Mesendoderm (in vitro differentiated cells): ENCODE results near the gene VSTM2A.
A peak's percentile ranks its signal among the peaks of the same experiment; 100 is the strongest.

Experiments
- DNase-seq: peaks from one replicate; pipeline ENCODE4 v3.0.0; 2013
- H2AK5ac ChIP-seq: 2 replicates; pipeline ENCODE4 v1.6.1; 2013; ENCODE audit warnings: low read length, inconsistent platforms
- H2BK120ac ChIP-seq: 2 replicates; pipeline ENCODE4 v1.6.1; 2013; ENCODE audit warnings: low read depth, mild to moderate bottlenecking, low read length, moderate library complexity, mixed read lengths
- H2BK15ac ChIP-seq: replicated peaks from 2 replicates; pipeline ENCODE4 v1.6.1; 2013; ENCODE audit warnings: low read depth, mild to moderate bottlenecking, moderate library complexity
- H2BK5ac ChIP-seq: 2 replicates; pipeline ENCODE4 v1.6.1; 2013; ENCODE audit warnings: low read length, inconsistent platforms
- H3K18ac ChIP-seq: 2 replicates; pipeline ENCODE4 v1.6.1; 2013; ENCODE audit warnings: mild to moderate bottlenecking, low read length, mixed read lengths
- H3K23ac ChIP-seq: one replicate; pipeline ENCODE4 v1.6.1; 2013; ENCODE audit warnings: low read length
- H3K27ac ChIP-seq: 2 replicates; pipeline ENCODE4 v1.5.1; 2013; ENCODE audit warnings: low read depth, mild to moderate bottlenecking, inconsistent platforms, low read length, moderate library complexity
- H3K27me3 ChIP-seq: 2 replicates; pipeline ENCODE4 v1.6.1; 2013; ENCODE audit warnings: low read length, control low read depth, mild to moderate bottlenecking, inconsistent platforms; ENCODE audit not compliant: insufficient read depth, poor library complexity
- H3K36me3 ChIP-seq: 2 replicates; pipeline ENCODE4 v1.6.1; 2013; ENCODE audit warnings: low read length, inconsistent platforms; ENCODE audit not compliant: control insufficient read depth, insufficient read depth
- H3K4ac ChIP-seq: one replicate; pipeline ENCODE4 v1.6.1; 2013; ENCODE audit warnings: low read depth, mild to moderate bottlenecking, low read length, moderate library complexity
- H3K4me1 ChIP-seq: 2 replicates; pipeline ENCODE4 v1.6.1; 2013; ENCODE audit warnings: low read depth, low read length, inconsistent platforms; ENCODE audit not compliant: control insufficient read depth
- H3K4me2 ChIP-seq: 2 replicates; pipeline ENCODE4 v1.6.1; 2013; ENCODE audit warnings: low read length
- H3K4me3 ChIP-seq: 2 replicates; pipeline ENCODE4 v1.5.1; 2013; ENCODE audit warnings: mild to moderate bottlenecking, low read length
- H3K56ac ChIP-seq: one replicate; pipeline ENCODE4 v1.6.1; 2013; ENCODE audit warnings: low read length
- H3K79me1 ChIP-seq: 2 replicates; pipeline ENCODE4 v1.6.1; 2013; ENCODE audit warnings: low read length, inconsistent platforms
- H3K79me2 ChIP-seq: 2 replicates; pipeline ENCODE4 v1.6.1; 2013; ENCODE audit warnings: mild to moderate bottlenecking, low read length; ENCODE audit not compliant: control insufficient read depth, insufficient read depth
- H3K9ac ChIP-seq: 2 replicates; pipeline ENCODE4 v1.6.1; 2013; ENCODE audit warnings: low read length, inconsistent platforms
- H4K5ac ChIP-seq: one replicate; pipeline ENCODE4 v1.6.1; 2013; ENCODE audit warnings: low read length
- H4K8ac ChIP-seq: one replicate; pipeline ENCODE4 v1.6.1; 2013; ENCODE audit warnings: low read depth, mild to moderate bottlenecking, control low read depth, low read length, moderate library complexity
- WGBS: extraction: QIAGEN DNeasy Blood & Tissue Kit; methylation state at CpG from one replicate; pipeline ENCODE4 v1.1.7; 2013; ENCODE audit warnings: low lambda C conversion rate, missing lambda C conversion rate; ENCODE audit not compliant: insufficient coverage; ENCODE audit errors: extremely low coverage; 5-methylcytosine and 5-hydroxymethylcytosine counted together

Gene VSTM2A

GRCh38 chr7:54544149-54544526, 2.0 kb downstream of the VSTM2A start:
- H2AK5ac ChIP-seq: no peak overlapping the region
- H3K4me3 ChIP-seq: no peak overlapping the region
- H4K8ac ChIP-seq: no peak overlapping the region
- WGBS: no CpG with 5 or more reads among the region's 3 CpGs
- no peaks in the 10 kb centered on the region for H3K79me1 ChIP-seq
- no peak overlapping the region for H3K4ac ChIP-seq
- no peaks in the 10 kb centered on the region for H3K79me2 ChIP-seq
- no peak overlapping the region for H3K56ac ChIP-seq
- H2BK5ac ChIP-seq: no peak overlapping the region
- peaks cover 2% of the 10 kb centered on the region for H3K4me1 ChIP-seq
- H4K5ac ChIP-seq: no peak overlapping the region
- H3K27me3 ChIP-seq: peaks cover 8% of the 10 kb centered on the region
- no peak overlapping the region for H3K23ac ChIP-seq
- no peak overlapping the region for H2BK15ac ChIP-seq
- H3K4me2 ChIP-seq: peak overlapping the region; percentile 70
- DNase-seq: no peak
- H3K27ac ChIP-seq: no peak overlapping the region
- no peak overlapping the region for H3K9ac ChIP-seq
- H3K36me3 ChIP-seq: no peaks in the 10 kb centered on the region
- H2BK120ac ChIP-seq: no peak overlapping the region
- H3K18ac ChIP-seq: no peak overlapping the region

- Histone ChIP-seq H3K9ac (peak overlapping the region; percentile 50), H3K4ac (no peak overlapping the region), H3K27me3 (peaks cover 8% of the 10 kb centered on the region), H2BK15ac (no peak overlapping the region), H4K5ac (no peak overlapping the region), H3K18ac (peak overlapping the region; percentile 61), H2BK5ac (no peak overlapping the region), H2AK5ac (no peak overlapping the region), H3K79me2 (no peaks in the 10 kb centered on the region), H3K4me3 (peak overlapping the region; percentile 44), H3K4me2 (peak overlapping the region; percentile 78), H3K56ac (peak overlapping the region; percentile 74), H3K36me3 (no peaks in the 10 kb centered on the region), H2BK120ac (no peak overlapping the region), H3K4me1 (peaks cover 2% of the 10 kb centered on the region), H4K8ac (no peak overlapping the region), H3K79me1 (no peaks in the 10 kb centered on the region), H3K23ac (no peak overlapping the region), H3K27ac (no peak overlapping the region)
- no CpG with 5 or more reads among the region's 45 CpGs for WGBS
- peak; percentile 67 for DNase-seq
Observed at GRCh38 chr7:54544527-54545240, 2.5 kb downstream of the VSTM2A start.

GRCh38 chr7:54545241-54545563, 3.0 kb downstream of the VSTM2A start:
- Histone ChIP-seq H3K56ac (peak overlapping the region; percentile 74), H3K27ac (no peak overlapping the region), H2BK120ac (no peak overlapping the region), H3K23ac (no peak overlapping the region), H4K8ac (no peak overlapping the region), H2BK15ac (no peak overlapping the region), H3K79me1 (no peaks in the 10 kb centered on the region), H3K79me2 (no peaks in the 10 kb centered on the region), H3K36me3 (no peaks in the 10 kb centered on the region), H4K5ac (no peak overlapping the region), H3K4me3 (peak overlapping the region; percentile 44), H3K4ac (no peak overlapping the region), H3K9ac (peak overlapping the region; percentile 50), H2BK5ac (no peak overlapping the region), H3K4me2 (peak overlapping the region; percentile 78), H2AK5ac (no peak overlapping the region), H3K18ac (no peak overlapping the region), H3K4me1 (peaks cover 2% of the 10 kb centered on the region), H3K27me3 (peaks cover 8% of the 10 kb centered on the region)
- DNase-seq: no peak
- no CpG with 5 or more reads among the region's 5 CpGs for WGBS

GRCh38 chr7:54546081-54546985, 4.2 kb downstream of the VSTM2A start:
- Histone ChIP-seq H3K27me3 (peaks cover 8% of the 10 kb centered on the region), H3K4me1 (peaks cover 2% of the 10 kb centered on the region), H2AK5ac (no peak overlapping the region), H3K4me3 (peak overlapping the region; percentile 35), H2BK120ac (no peak overlapping the region), H3K56ac (peak overlapping the region; percentile 73), H3K4ac (no peak overlapping the region), H3K79me1 (no peaks in the 10 kb centered on the region), H4K8ac (no peak overlapping the region), H3K18ac (no peak overlapping the region), H3K4me2 (peak overlapping the region; percentile 18), H2BK5ac (no peak overlapping the region), H4K5ac (no peak overlapping the region), H3K79me2 (no peaks in the 10 kb centered on the region), H3K27ac (no peak overlapping the region), H2BK15ac (no peak overlapping the region), H3K36me3 (no peaks in the 10 kb centered on the region), H3K23ac (no peak overlapping the region), H3K9ac (peak overlapping the region; percentile 53)
- WGBS: no CpG with 5 or more reads among the region's 80 CpGs
- DNase-seq: peak; percentile 86

- Histone ChIP-seq H3K4me3 (peak overlapping the region; percentile 17), H3K23ac (no peak overlapping the region), H3K56ac (peak overlapping the region; percentile 73), H3K27me3 (peaks cover 8% of the 10 kb centered on the region), H3K18ac (no peak overlapping the region), H2BK5ac (no peak overlapping the region), H3K4me2 (peak overlapping the region; percentile 45), H3K4ac (no peak overlapping the region), H3K27ac (no peak overlapping the region), H3K36me3 (no peaks in the 10 kb centered on the region), H4K8ac (no peak overlapping the region), H3K9ac (peak overlapping the region; percentile 53), H2BK120ac (no peak overlapping the region), H3K79me1 (no peaks in the 10 kb centered on the region), H2BK15ac (no peak overlapping the region), H3K4me1 (peaks cover 2% of the 10 kb centered on the region), H3K79me2 (no peaks in the 10 kb centered on the region), H2AK5ac (no peak overlapping the region), H4K5ac (no peak overlapping the region)
- DNase-seq: no peak
- no CpG with 5 or more reads among the region's 15 CpGs for WGBS
Observed at GRCh38 chr7:54546986-54547314, 4.8 kb downstream of the VSTM2A start.
